Measurements from ENCODE around the gene NFIB.

The NFIB gene

DNA sequence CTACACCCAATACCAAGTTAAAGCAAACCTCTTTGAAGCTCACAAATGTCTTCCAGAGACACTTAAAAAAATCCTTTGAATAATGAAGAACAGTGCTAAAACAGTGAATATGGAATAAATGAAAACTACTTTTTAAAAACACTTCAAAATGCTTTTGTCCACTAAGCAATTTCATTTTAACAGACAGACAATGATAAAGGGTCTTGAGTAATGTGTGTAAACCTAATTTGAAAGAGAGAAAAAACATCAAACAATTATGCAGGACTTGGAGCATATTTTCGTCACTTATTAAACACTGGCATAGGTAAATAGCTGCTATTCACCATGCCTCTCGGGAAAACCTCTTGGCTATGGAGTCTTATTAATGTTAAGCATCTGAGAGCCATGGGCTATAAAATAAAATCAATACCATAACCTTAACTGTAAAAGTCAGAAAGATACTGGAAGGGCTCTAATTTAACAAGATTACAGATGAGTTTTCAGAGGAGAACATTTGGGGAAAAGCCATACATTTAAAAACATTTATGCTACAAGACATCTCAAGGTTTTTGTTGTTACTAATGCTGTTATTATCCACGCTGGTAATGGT is 177.8 kb downstream of the NFIB start:
- Mint-ChIP-seq H3K4me1 (no peaks in the 10 kb centered on the region), H3K4me3 (no peak overlapping the region), H3K27me3 (no peaks in the 10 kb centered on the region), H3K9me3 (peaks cover 4% of the 10 kb centered on the region), H3K27ac (ENCODE audit: low read depth) (no peak overlapping the region), H3K36me3 (ENCODE audit: insufficient read depth) (no peaks in the 10 kb centered on the region)
- DNase-seq (ENCODE audit: low spot score in 2 of 2) (no peak), ATAC-seq (replicated peaks; ENCODE audit: extremely low read depth, poor library complexity, severe bottlenecking) (no peak)

DNA sequence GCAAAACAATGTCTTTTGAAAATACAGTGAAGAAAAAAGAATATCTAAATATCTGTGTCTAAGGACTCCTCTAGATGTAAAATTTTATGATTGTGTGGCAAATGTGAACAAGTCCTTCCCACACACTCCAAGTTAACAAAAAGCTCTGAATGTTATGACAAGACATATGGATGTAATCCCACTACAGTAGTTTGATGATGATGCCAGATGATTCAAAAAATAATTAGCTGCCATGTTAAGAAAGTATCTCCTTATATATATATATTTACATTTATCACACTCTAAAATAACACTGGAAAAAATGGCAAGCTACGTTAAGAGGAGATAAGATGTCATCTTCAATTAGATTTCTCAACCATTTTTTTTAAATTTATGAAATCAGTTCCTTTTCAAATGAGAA is 178.5 kb downstream of the NFIB start:
- no peak for ATAC-seq (replicated peaks; ENCODE audit: extremely low read depth, poor library complexity, severe bottlenecking)
- H3K4me1 Mint-ChIP-seq: no peaks in the 10 kb centered on the region
- DNase-seq (ENCODE audit: low spot score in 2 of 2): no peak
- peaks cover 4% of the 10 kb centered on the region for H3K9me3 Mint-ChIP-seq
- no peaks in the 10 kb centered on the region for H3K36me3 Mint-ChIP-seq (ENCODE audit: insufficient read depth)
- H3K27ac Mint-ChIP-seq (ENCODE audit: low read depth): no peak overlapping the region
- no peak overlapping the region for H3K4me3 Mint-ChIP-seq
- H3K27me3 Mint-ChIP-seq: no peaks in the 10 kb centered on the region

DNA sequence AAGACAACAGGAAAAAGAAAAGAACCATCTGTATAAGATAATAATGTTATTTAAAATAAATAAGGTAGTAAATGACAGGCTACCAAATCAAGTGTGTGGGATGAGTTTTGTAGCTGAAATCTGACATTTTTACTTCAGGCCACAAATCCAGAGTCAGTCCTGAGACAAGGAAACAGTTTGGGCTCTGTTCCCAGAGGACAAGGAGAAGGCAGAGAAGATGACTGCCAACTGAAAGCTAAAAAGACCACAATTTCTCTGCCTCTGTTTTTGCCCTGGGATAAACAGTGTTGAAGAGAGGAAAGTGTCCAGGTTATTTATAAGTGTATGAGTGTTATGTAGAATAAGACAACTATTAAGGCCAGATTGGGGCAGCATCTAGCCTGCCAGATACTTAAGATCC is 180.5 kb downstream of the NFIB start:
- Mint-ChIP-seq H3K9me3 (peaks cover 4% of the 10 kb centered on the region), H3K36me3 (ENCODE audit: insufficient read depth) (no peaks in the 10 kb centered on the region), H3K27me3 (no peaks in the 10 kb centered on the region), H3K4me3 (no peak overlapping the region), H3K27ac (ENCODE audit: low read depth) (no peak overlapping the region), H3K4me1 (no peaks in the 10 kb centered on the region)
- no peak for DNase-seq (ENCODE audit: low spot score in 2 of 2)
- ATAC-seq (replicated peaks; ENCODE audit: extremely low read depth, poor library complexity, severe bottlenecking): no peak

DNA sequence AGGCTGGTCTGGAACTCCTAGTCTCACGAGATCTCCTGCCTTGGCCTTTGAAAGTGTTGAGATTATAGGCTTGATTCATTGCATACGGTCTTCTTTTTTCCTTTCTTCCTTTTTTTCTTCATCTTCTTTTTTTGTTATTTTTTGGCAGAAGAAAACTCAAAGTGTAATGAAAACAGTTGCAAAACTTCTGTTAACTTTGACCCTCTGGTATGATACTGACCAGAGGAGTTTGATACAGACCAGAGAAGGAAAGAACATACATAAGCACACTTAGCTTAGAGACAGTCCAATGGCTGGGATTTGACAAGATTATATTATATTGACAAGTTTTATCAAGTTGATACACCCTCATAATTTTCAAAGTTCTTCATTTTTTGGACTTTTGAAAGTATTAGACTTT is 181.2 kb downstream of the NFIB start:
- no peak overlapping the region for H3K27ac Mint-ChIP-seq (ENCODE audit: low read depth)

DNA sequence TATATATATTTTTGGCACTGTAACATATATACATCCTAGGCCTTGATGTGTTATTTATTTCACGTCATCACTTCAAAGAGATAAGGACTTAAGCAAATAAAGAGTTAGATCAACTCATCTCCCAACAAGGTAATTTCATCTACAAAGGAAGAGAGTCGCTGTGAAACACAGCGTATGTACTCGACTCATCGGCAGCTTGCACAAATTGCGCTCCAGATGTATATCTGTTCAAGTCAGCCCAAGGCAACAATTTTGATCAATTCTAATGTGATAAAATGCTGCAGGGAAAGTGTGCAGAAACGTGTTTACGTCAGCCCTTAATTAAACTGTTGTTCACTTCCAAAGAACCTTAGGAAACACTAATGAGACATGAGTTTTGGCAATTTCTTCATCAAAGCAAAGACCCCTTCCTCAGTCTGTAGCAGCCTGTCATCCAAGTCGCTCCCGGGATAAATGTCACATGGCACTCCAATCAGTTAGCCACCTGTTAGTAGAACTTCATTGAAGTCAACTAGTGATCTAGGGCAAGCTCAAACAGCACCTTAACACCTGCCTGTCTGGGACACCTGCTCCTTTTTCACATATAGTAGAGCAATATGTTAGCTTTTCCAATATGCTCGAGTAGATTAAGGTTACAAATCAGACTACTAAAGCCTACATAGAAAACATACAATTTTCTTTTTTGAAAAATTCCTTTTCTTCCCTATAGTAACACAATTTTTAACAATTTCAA is 182.4 kb downstream of the NFIB start:
- DNase-seq (ENCODE audit: low spot score in 2 of 2): no peak
- Mint-ChIP-seq H3K27me3 (no peaks in the 10 kb centered on the region), H3K4me3 (no peak overlapping the region), H3K9me3 (peaks cover 4% of the 10 kb centered on the region), H3K4me1 (no peaks in the 10 kb centered on the region), H3K27ac (ENCODE audit: low read depth) (no peak overlapping the region), H3K36me3 (ENCODE audit: insufficient read depth) (no peaks in the 10 kb centered on the region)
- no peak for ATAC-seq (replicated peaks; ENCODE audit: extremely low read depth, poor library complexity, severe bottlenecking)

More for the DNA sequence above, 181.2 kb downstream of the NFIB start:
- H3K9me3 Mint-ChIP-seq: peaks cover 4% of the 10 kb centered on the region
- no peaks in the 10 kb centered on the region for H3K36me3 Mint-ChIP-seq (ENCODE audit: insufficient read depth)
- no peaks in the 10 kb centered on the region for H3K27me3 Mint-ChIP-seq
- no peak for DNase-seq (ENCODE audit: low spot score in 2 of 2)
- H3K4me1 Mint-ChIP-seq: no peaks in the 10 kb centered on the region
- ATAC-seq (replicated peaks; ENCODE audit: extremely low read depth, poor library complexity, severe bottlenecking): no peak
- H3K4me3 Mint-ChIP-seq: no peak overlapping the region

DNA sequence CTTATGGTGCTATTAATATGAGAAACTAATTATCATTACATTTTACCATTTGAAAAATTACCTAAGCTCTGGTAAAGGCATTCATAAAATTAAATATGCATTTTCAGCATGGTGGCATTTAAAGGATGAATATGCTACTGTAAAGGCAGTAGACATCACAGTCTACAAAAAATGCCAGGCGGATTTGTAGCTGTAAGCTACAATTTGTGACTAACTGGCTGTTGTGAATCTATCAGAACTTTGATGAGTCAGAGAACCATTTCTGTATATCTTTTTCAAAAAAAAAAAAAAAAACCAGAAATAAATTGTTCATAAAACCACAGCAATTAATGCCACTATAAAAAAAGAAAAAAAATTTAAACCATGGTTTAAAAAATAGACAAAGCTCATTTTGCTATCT is 186.3 kb downstream of the NFIB start:
- no peak overlapping the region for H3K4me3 Mint-ChIP-seq
- ATAC-seq (replicated peaks; ENCODE audit: extremely low read depth, poor library complexity, severe bottlenecking) (no peak), DNase-seq (ENCODE audit: low spot score in 2 of 2) (no peak)
- no peaks in the 10 kb centered on the region for H3K4me1 Mint-ChIP-seq
- no peak overlapping the region for H3K27ac Mint-ChIP-seq (ENCODE audit: low read depth)
- peaks cover 1% of the 10 kb centered on the region for H3K9me3 Mint-ChIP-seq
- no peaks in the 10 kb centered on the region for H3K36me3 Mint-ChIP-seq (ENCODE audit: insufficient read depth)
- H3K27me3 Mint-ChIP-seq: no peaks in the 10 kb centered on the region

DNA sequence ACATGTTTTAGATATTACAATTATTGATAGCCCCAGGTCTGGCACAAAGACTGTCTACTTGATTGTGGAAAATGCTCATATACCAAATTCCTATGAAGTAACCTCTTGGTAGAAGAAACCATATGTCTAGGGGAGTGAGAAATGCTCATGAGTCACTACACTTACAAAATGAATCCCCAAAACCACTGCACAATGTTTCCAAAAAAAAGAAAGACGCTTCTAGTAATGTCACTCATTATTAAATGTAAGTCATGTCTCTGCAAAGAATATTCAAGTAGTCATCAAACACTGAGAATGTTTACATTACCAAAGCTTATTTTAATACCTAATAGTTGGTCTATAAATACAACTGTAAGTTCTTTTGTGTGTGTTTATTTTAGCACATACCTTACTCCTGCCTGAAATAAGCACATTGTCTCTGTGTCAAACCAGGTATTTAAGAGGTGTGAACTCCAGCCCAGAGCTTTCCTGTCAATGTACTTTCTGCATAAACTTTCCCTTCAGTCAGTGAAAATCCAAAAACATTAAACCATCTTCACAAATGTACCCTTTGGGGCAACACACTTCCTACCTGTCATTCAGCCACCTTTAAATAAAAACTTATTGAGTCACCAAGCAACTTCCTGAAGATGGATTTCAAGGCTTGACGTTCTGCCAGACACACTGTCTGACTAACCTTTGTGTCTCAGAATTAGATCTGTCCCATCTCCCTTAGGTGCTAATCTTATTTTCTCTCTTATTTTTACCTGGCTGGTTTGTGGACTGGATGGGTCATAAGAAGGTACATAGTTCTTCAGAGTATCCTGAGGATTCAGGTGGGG is 194.0 kb downstream of the NFIB start:
- Mint-ChIP-seq H3K4me1 (no peaks in the 10 kb centered on the region), H3K9me3 (peaks cover 4% of the 10 kb centered on the region), H3K36me3 (ENCODE audit: insufficient read depth) (no peaks in the 10 kb centered on the region), H3K27me3 (no peaks in the 10 kb centered on the region), H3K27ac (ENCODE audit: low read depth) (no peak overlapping the region), H3K4me3 (no peak overlapping the region)
- DNase-seq (ENCODE audit: low spot score in 2 of 2) (no peak), ATAC-seq (replicated peaks; ENCODE audit: extremely low read depth, poor library complexity, severe bottlenecking) (no peak)

DNA sequence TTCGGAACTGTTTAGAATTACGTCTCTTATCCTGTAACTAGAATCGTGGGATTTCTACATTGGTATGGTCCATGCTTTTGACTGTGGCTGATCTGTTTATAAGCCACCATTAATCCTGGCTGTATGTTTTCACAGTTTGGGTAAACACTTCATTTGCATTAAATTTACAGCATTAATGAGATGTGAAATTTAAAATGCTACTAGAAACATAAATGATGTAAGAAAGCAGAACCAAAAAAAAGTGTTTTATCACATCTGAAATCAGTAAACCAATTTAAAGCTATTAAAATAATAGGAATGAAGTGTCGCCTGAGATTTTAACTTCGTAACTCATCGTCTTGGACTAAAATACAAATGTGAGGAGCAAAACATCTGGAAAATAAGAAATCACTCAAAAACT is 201.7 kb downstream of the NFIB start:
- H3K9me3 Mint-ChIP-seq: no peaks in the 10 kb centered on the region
- no peak for ATAC-seq (replicated peaks; ENCODE audit: extremely low read depth, poor library complexity, severe bottlenecking)
- H3K4me3 Mint-ChIP-seq: no peak overlapping the region
- no peak overlapping the region for H3K27ac Mint-ChIP-seq (ENCODE audit: low read depth)
- H3K4me1 Mint-ChIP-seq: no peaks in the 10 kb centered on the region
- H3K36me3 Mint-ChIP-seq (ENCODE audit: insufficient read depth): peaks cover 1% of the 10 kb centered on the region
- no peak for DNase-seq (ENCODE audit: low spot score in 2 of 2)
- no peaks in the 10 kb centered on the region for H3K27me3 Mint-ChIP-seq

DNA sequence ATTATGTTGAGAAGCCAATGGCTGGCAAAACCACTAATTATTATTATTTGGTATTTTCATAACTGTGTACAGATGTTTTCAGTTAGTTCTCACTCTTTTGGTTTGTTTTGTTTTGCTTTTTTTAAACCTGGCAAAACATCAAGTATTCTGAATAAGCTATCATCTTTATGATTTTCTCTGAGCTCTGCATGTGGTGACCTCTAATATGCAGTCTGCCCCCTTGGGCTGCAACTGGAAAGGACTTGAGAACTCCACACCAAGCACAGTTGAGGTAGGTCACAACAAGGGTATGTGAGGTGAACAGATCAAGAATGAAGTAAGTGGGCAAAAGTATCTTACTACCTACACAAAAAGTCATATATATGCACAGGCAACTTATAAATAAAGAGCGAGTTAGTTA is 202.2 kb downstream of the NFIB start:
- Mint-ChIP-seq H3K27me3 (no peaks in the 10 kb centered on the region), H3K4me3 (no peak overlapping the region), H3K36me3 (ENCODE audit: insufficient read depth) (peaks cover 1% of the 10 kb centered on the region), H3K9me3 (no peaks in the 10 kb centered on the region), H3K4me1 (no peaks in the 10 kb centered on the region), H3K27ac (ENCODE audit: low read depth) (no peak overlapping the region)
- DNase-seq (ENCODE audit: low spot score in 2 of 2) (no peak), ATAC-seq (replicated peaks; ENCODE audit: extremely low read depth, poor library complexity, severe bottlenecking) (no peak)

DNA sequence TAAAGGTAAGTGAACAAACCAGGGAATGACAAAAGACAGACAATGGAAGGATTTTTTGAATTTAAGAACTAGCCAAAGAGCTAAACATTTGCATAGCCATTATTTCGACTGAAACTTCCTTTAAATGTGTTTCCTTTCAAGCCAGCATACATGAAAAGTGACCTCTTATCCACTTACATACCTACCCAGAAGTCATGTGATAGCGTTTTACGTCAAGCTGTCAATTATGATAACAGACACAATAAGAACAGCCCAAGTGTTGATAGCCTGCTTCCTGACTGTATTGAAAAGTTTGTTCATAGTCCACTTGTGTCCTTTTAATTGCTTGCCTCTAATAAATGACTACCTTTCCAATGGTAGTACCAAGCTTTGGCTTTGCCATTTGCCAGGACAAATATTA is 206.0 kb downstream of the NFIB start:
- no peak overlapping the region for H3K27ac Mint-ChIP-seq (ENCODE audit: low read depth)
- no peak for ATAC-seq (replicated peaks; ENCODE audit: extremely low read depth, poor library complexity, severe bottlenecking)
- H3K27me3 Mint-ChIP-seq: no peaks in the 10 kb centered on the region
- no peaks in the 10 kb centered on the region for H3K36me3 Mint-ChIP-seq (ENCODE audit: insufficient read depth)
- no peaks in the 10 kb centered on the region for H3K9me3 Mint-ChIP-seq
- no peaks in the 10 kb centered on the region for H3K4me1 Mint-ChIP-seq
- no peak for DNase-seq (ENCODE audit: low spot score in 2 of 2)
- no peak overlapping the region for H3K4me3 Mint-ChIP-seq

DNA sequence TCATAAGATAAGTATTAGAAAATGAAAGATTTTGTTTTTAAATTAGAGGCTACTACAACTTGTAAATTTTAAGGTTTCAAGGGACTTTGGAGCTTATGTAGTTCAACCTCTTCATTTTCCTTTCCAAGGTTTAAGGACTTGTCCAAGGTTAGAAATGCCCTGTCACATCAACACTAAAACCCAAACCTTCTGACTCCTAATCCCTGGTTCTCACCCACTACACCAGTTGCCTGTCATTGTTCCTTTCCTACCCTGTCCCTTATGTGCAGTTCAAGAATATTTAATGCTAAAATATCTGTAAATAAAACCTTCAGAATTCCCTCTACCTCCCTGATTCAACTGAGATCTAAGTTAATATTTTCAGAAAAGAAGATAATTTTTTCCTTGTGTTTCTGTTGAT is 206.4 kb downstream of the NFIB start:
- DNase-seq (ENCODE audit: low spot score in 2 of 2) (no peak), ATAC-seq (replicated peaks; ENCODE audit: extremely low read depth, poor library complexity, severe bottlenecking) (no peak)
- Mint-ChIP-seq H3K27ac (ENCODE audit: low read depth) (no peak overlapping the region), H3K4me1 (no peaks in the 10 kb centered on the region), H3K9me3 (no peaks in the 10 kb centered on the region), H3K4me3 (no peak overlapping the region), H3K36me3 (ENCODE audit: insufficient read depth) (no peaks in the 10 kb centered on the region), H3K27me3 (no peaks in the 10 kb centered on the region)

DNA sequence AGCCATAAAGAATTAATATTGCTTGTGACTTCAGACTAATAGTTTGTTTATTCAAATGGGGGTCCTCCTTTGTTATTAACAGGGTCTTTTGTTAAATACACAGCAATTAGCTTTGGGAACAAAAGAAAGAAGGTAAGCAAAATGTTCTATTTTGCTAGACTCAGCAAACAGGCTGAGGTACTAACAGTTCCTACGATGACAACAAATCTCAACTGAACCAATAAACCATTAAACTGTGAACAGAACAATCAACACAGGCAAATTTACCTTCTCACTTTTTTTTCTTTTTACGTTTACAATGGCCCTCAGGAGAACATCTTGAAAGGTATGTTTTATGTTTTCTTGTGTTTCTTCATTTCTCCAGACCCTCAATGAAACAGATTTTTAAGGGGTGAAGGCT is 207.2 kb downstream of the NFIB start:
- Mint-ChIP-seq H3K36me3 (ENCODE audit: insufficient read depth) (no peaks in the 10 kb centered on the region), H3K9me3 (no peaks in the 10 kb centered on the region), H3K4me1 (no peaks in the 10 kb centered on the region), H3K27me3 (no peaks in the 10 kb centered on the region), H3K4me3 (no peak overlapping the region), H3K27ac (ENCODE audit: low read depth) (no peak overlapping the region)
- DNase-seq (ENCODE audit: low spot score in 2 of 2): no peak
- ATAC-seq (replicated peaks; ENCODE audit: extremely low read depth, poor library complexity, severe bottlenecking): no peak

DNA sequence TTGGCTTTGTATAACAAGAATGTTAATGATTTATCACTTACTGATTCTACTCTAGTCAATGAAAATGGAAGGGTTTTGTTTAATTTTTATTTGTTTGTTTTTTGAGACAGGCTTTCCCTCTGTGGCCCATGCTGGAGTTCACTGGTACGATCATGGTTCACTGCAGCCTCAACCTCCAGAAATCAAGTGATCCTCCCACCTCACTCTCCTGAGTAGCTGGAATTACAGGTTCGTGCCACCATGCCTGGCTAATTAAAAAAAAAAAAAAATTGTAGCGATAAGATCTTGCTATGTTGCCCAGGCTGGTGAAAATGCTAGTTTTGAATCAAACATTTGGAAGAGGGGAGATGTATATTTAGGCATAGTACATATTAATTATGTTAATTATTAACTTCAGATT is 209.4 kb downstream of the NFIB start:
- Mint-ChIP-seq H3K4me1 (no peaks in the 10 kb centered on the region), H3K27me3 (no peaks in the 10 kb centered on the region), H3K27ac (ENCODE audit: low read depth) (no peak overlapping the region), H3K9me3 (no peaks in the 10 kb centered on the region), H3K36me3 (ENCODE audit: insufficient read depth) (no peaks in the 10 kb centered on the region), H3K4me3 (no peak overlapping the region)
- no peak for DNase-seq (ENCODE audit: low spot score in 2 of 2)
- ATAC-seq (replicated peaks; ENCODE audit: extremely low read depth, poor library complexity, severe bottlenecking): no peak

All from central memory CD8-positive, alpha-beta T cell (primary cell).